ENCODE results near the gene MORN5. TPM values are rescaled to one million over a fixed set of nuclear protein-coding genes. Genes with fewer than 3 reads are reported as not detected.
A peak's percentile ranks its signal among the peaks of the same experiment; 100 is the strongest.

MORN5 gene
- total and polyA plus RNA-seq, 9 of the 15 experiments (the other 6 are each of a cell fraction or from before 2014, with no cell fraction given), result not detected

- no peak for TF ChIP-seq JUNB (CRISPR knock-in tag; conservative IDR thresholded peaks at IDR 0.05)
- H3K9me1 ChIP-seq (ENCODE audit: control insufficient read depth, insufficient read depth, low read length), result no peaks in the 10 kb centered on the region
- H3K27ac ChIP-seq (ENCODE audit: extremely low read depth, low read depth, low read length), result no peak overlapping the region
- WGBS (ENCODE audit: insufficient coverage, low coverage, missing lambda C conversion rate), result 12% methylated on average over 12 of the region's 12 CpGs
- H4K20me1 ChIP-seq (replicated peaks; ENCODE audit: control insufficient read depth, insufficient read depth, low read length), result 0 out of 2 replicates have a peak, but pooled peaks cover 6% of the 10 kb centered on the region
- H3K79me2 ChIP-seq (ENCODE audit: control insufficient read depth, insufficient read depth, low read length), result no peaks in the 10 kb centered on the region
- peaks cover 0 to 12% of the 10 kb centered on the region in 2 experiments; a peak in 1 of 5 replicates for H3K4me1 ChIP-seq (replicated peaks in 1 of 2; ENCODE audit: control insufficient read depth in 2 of 2, insufficient read depth in 2 of 2, low read length in 2 of 2)
- no peaks in the 10 kb centered on the region for H3K9me3 ChIP-seq (replicated peaks; ENCODE audit: control insufficient read depth, insufficient read depth, low read depth, low read length)
- no peak overlapping the region for H3K9ac ChIP-seq (ENCODE audit: insufficient read depth in 1 of 2, low read depth in 2 of 2, low read length in 2 of 2)
- H3K27me3 ChIP-seq (ENCODE audit: control insufficient read depth in 2 of 2, insufficient read depth in 2 of 2, low read length in 2 of 2), result peaks cover 2 to 18% of the 10 kb centered on the region in 2 experiments; a peak in 3 of 5 replicates
- H3K4me2 ChIP-seq (ENCODE audit: insufficient read depth, low read length), result no peak overlapping the region
- POLR2A ChIA-PET, result interaction anchor here (0.6 to 0.7 kb wide), 4 partner anchors 153 to 618 kb away, joined by 3 to 4 read pairs (median 3); no protein-coding TSS in a partner anchor
- FAIRE-seq (no peak), DNase-seq (ENCODE audit: extremely low read depth in 1 of 4, low spot score in 3 of 4) (no peak), ATAC-seq (no peak)
- no peaks in the 10 kb centered on the region for H3K36me3 ChIP-seq (ENCODE audit: control insufficient read depth, insufficient read depth, low read length)
- in situ Hi-C loops (cut with MboI) (no loop called here), intact Hi-C loops (cut with micrococcal nuclease) (no loop called here)
- CTCF ChIA-PET (ENCODE audit: low intra/inter-chr PET ratio), result no interaction called here
- no peak overlapping the region for H3K4me3 ChIP-seq
- no peak overlapping the region for H2AFZ ChIP-seq (ENCODE audit: low read depth, low read length)
- no TSS peak for BruUV-seq (replicated peaks)
Observed at GRCh38 chr9:122133263-122133983, 26.3 kb upstream of the MORN5 start.

GRCh38 chr9:122133984-122134535 lies 25.6 kb upstream of the MORN5 start:
- no TSS peak for BruUV-seq (replicated peaks)
- FAIRE-seq, result no peak
- Histone ChIP-seq H3K27ac (ENCODE audit: extremely low read depth, low read depth, low read length) (no peak overlapping the region), H3K36me3 (ENCODE audit: control insufficient read depth, insufficient read depth, low read length) (no peaks in the 10 kb centered on the region), H3K79me2 (ENCODE audit: control insufficient read depth, insufficient read depth, low read length) (no peaks in the 10 kb centered on the region), H3K9ac (ENCODE audit: insufficient read depth in 1 of 2, low read depth in 2 of 2, low read length in 2 of 2) (no peak overlapping the region), H3K4me1 (replicated peaks in 1 of 2; ENCODE audit: control insufficient read depth in 2 of 2, insufficient read depth in 2 of 2, low read length in 2 of 2) (peaks cover 0 to 9% of the 10 kb centered on the region in 2 experiments; a peak in 1 of 5 replicates), H3K4me3 (no peak overlapping the region), H3K9me1 (ENCODE audit: control insufficient read depth, insufficient read depth, low read length) (no peaks in the 10 kb centered on the region), H3K9me3 (replicated peaks; ENCODE audit: control insufficient read depth, insufficient read depth, low read depth, low read length) (no peaks in the 10 kb centered on the region), H3K4me2 (ENCODE audit: insufficient read depth, low read length) (no peak overlapping the region), H3K27me3 (ENCODE audit: control insufficient read depth in 2 of 2, insufficient read depth in 2 of 2, low read length in 2 of 2) (peaks cover 2 to 18% of the 10 kb centered on the region in 2 experiments; a peak in 3 of 5 replicates), H2AFZ (ENCODE audit: low read depth, low read length) (no peak overlapping the region), H4K20me1 (replicated peaks; ENCODE audit: control insufficient read depth, insufficient read depth, low read length) (0 out of 2 replicates have a peak, but pooled peaks cover 6% of the 10 kb centered on the region)
- in situ Hi-C loops (cut with MboI) (no loop called here), intact Hi-C loops (cut with micrococcal nuclease) (no loop called here)
- CTCF ChIA-PET (ENCODE audit: low intra/inter-chr PET ratio), result no interaction called here
- POLR2A ChIA-PET, result interaction anchor here (0.6 to 0.7 kb wide), 3 partner anchors 152 to 617 kb away, joined by 3 to 4 read pairs (median 3); no protein-coding TSS in a partner anchor
- TF ChIP-seq ZKSCAN1 (IDR thresholded peaks at IDR 0.05; ENCODE audit: low read depth, low read length), result 0 out of 2 replicates have a peak, but pooled peaks have one; percentile 40
- TF ChIP-seq NCOA6 (IDR thresholded peaks at IDR 0.05), result no peak
- TF ChIP-seq ZNF449 (CRISPR knock-in tag; IDR thresholded peaks at IDR 0.05), result no peak
- TF ChIP-seq CREM (IDR thresholded peaks at IDR 0.05; ENCODE audit: low read depth), result no peak
- TF ChIP-seq RCOR1 (IDR thresholded peaks at IDR 0.05; ENCODE audit: borderline replicate concordance in 1 of 2, low read depth in 2 of 2, low read length in 2 of 2), result no peak
- TF ChIP-seq POLR3A (IDR thresholded peaks at IDR 0.05; ENCODE audit: borderline replicate concordance, extremely low read depth, insufficient read depth, insufficient read length), result no peak
- no peak for ATAC-seq
- no peak for DNase-seq (ENCODE audit: extremely low read depth in 1 of 4, low spot score in 3 of 4)
- WGBS (ENCODE audit: insufficient coverage, low coverage, missing lambda C conversion rate), result 25% methylated on average over 17 of the region's 17 CpGs

All from K562 (cell line).